Activated CD8-positive, alpha-beta memory T cell treated with anti-CD3 and anti-CD28 coated beads, Interleukin-2, amount 50 U/mL, for 1 hour (primary cell): Measurements from ENCODE around the gene RAB39B.
"Not testable (repeated sequence)": the region's sequence is repeated elsewhere in the genome, so short reads cannot be mapped to it uniquely, and the experiment has no call there.

Experiments
- DNase-seq: peaks from one replicate; pipeline ENCODE4 v3.0.0-alpha.2; 2020; ENCODE audit errors: extremely low read depth

The RAB39B gene

GRCh38 chrX:155263854-155264628, at the start of gene RAB39B:
RAB39B (minus strand) TSS chrX:155264491; CDS start chrX:155264288, 203 bp downstream.
- peak; percentile 32 for DNase-seq

- DNase-seq, result no peak
Observed at GRCh38 chrX:155313766-155314165, 49.5 kb upstream of the RAB39B start.

GRCh38 chrX:155293771-155294170, 29.5 kb upstream of the RAB39B start:
- no peak for DNase-seq

GRCh38 chrX:155279873-155280272, 15.6 kb upstream of the RAB39B start:
- no peak for DNase-seq

GRCh38 chrX:155270969-155271368, 6.7 kb upstream of the RAB39B start:
- no peak for DNase-seq

- DNase-seq, result not testable (repeated sequence)
Observed at GRCh38 chrX:155267995-155268394, 3.7 kb upstream of the RAB39B start.

- no peak for DNase-seq
Observed at GRCh38 chrX:155266439-155266838, 2.1 kb upstream of the RAB39B start.

- no peak for DNase-seq
Observed at GRCh38 chrX:155262970-155263754, 1.1 kb downstream of the RAB39B start.

- DNase-seq, result no peak
Observed at GRCh38 chrX:155259752-155260151, 4.5 kb downstream of the RAB39B start.

- DNase-seq, result no peak
Observed at GRCh38 chrX:155251391-155251790, 12.9 kb downstream of the RAB39B start.

- DNase-seq, result no peak
Observed at GRCh38 chrX:155247497-155247896, 16.8 kb downstream of the RAB39B start.

GRCh38 chrX:155246748-155247147, 17.5 kb downstream of the RAB39B start:
- no peak for DNase-seq

GRCh38 chrX:155242300-155242699, 22.0 kb downstream of the RAB39B start:
- DNase-seq, result no peak

- DNase-seq, result no peak
Observed at GRCh38 chrX:155237719-155238118, 26.6 kb downstream of the RAB39B start.

- DNase-seq, result no peak
Observed at GRCh38 chrX:155235891-155236290, 28.4 kb downstream of the RAB39B start.

- DNase-seq, result no peak
Observed at GRCh38 chrX:155231163-155231562, 33.1 kb downstream of the RAB39B start.

GRCh38 chrX:155225774-155226173, 38.5 kb downstream of the RAB39B start:
- no peak for DNase-seq

GRCh38 chrX:155223746-155224145, 40.5 kb downstream of the RAB39B start:
- DNase-seq, result not testable (repeated sequence)

GRCh38 chrX:155221351-155221750, 42.9 kb downstream of the RAB39B start:
- DNase-seq, result no peak

GRCh38 chrX:155218777-155219176, 45.5 kb downstream of the RAB39B start:
- DNase-seq, result no peak

- no peak for DNase-seq
Observed at GRCh38 chrX:155216940-155217440, 47.3 kb downstream of the RAB39B start.

GRCh38 chrX:155216179-155216939, 47.9 kb downstream of the RAB39B start, which contains the start of gene VBP1:
VBP1 (plus strand) TSS chrX:155216460; CDS start chrX:155216483, 23 bp downstream.
- peak; percentile 53 for DNase-seq
